Transverse colon (tissue), 4 donors: ENCODE data around the gene PPP1R2C. TPM values are rescaled to one million over a fixed set of nuclear protein-coding genes. Genes with fewer than 3 reads are reported as not detected.

ENCODE experiments used
- DNase-seq: peaks from one replicate; pipeline ENCODE4 v3.0.0-alpha.2; 2019
- H3K27ac ChIP-seq, 4 donors: fragments of 200-600 bp; sonication (generic); 2 replicates each; pipeline ENCODE4 v1.5.1; 2016 to 2018; ENCODE audit warnings: inconsistent platforms in 4 of 4
- H3K27me3 ChIP-seq: fragments of 200-600 bp; sonication (generic); 2 replicates; pipeline ENCODE4 v1.5.1; 2017; ENCODE audit warnings: inconsistent platforms
- H3K36me3 ChIP-seq, 4 donors: fragments of 200-600 bp; sonication (generic); 2 replicates each; pipeline ENCODE4 v1.5.1; 2017 to 2019; ENCODE audit warnings: inconsistent platforms in 4 of 4
- H3K4me1 ChIP-seq, 4 donors: fragments of 200-600 bp; sonication (generic); 2 replicates each; pipeline ENCODE4 v1.5.1; 2017 to 2020; ENCODE audit warnings: inconsistent platforms in 4 of 4
- H3K4me3 ChIP-seq, 4 donors: fragments of 200-600 bp; sonication (generic); 1 replicate in 1 of 4; 2 replicates in 3 of 4; pipeline versions ENCODE4 v1.5.1 to v1.6.1; 2017 to 2019; ENCODE audit warnings: inconsistent platforms in 4 of 4
- H3K9me3 ChIP-seq, 2 donors: fragments of 200-600 bp; sonication (generic); 2 replicates each; pipeline ENCODE4 v1.5.1; 2017 to 2019; ENCODE audit warnings: inconsistent platforms in 2 of 2
- EP300 ChIP-seq: sonication (generic); formaldehyde crosslinking; IDR thresholded peaks from one replicate; pipeline ENCODE4 v1.6.1; 2017; ENCODE audit warnings: antibody characterized with exemption, low read depth
- POLR2A ChIP-seq: fragments of 450-650 bp; IDR thresholded peaks from one replicate; pipeline ENCODE4 v1.6.1; 2016; ENCODE audit warnings: antibody characterized with exemption, mild to moderate bottlenecking, moderate library complexity
- POLR2AphosphoS5 ChIP-seq, 3 donors: sonication (generic); formaldehyde crosslinking; IDR thresholded peaks; one replicate each; pipeline ENCODE4 v1.6.1; 2016; ENCODE audit warnings: antibody characterized with exemption in 3 of 3
- WGBS, 2 donors: methylation state at CpG; one replicate each; pipeline ENCODE4 v1.1.5; 2018; ENCODE audit warnings: low coverage in 1 of 2; 5-methylcytosine and 5-hydroxymethylcytosine counted together
- in situ Hi-C, 4 donors: fragments of 200-750 bp; cut with MboI; loops; one replicate each; pipeline versions ENCODE4 v1.15.0 to v1.15.1; 2017; ENCODE audit warnings: low sequenced_read_pairs in 3 of 4, low pct_ligation_motif_present in 1 of 4, low pct_unique_long_range_greater_than_20kb in 1 of 4
- intact Hi-C: fragments of 100-400 bp; cut with DNase I; formaldehyde crosslinking; loops from one replicate; pipeline ENCODE4 v1.15.1; 2023; ENCODE audit warnings: low total_unique reads
- total RNA-seq, 4 donors: library from RNA; depleted of rRNA; stranded (reverse); fragments of >200 nt; gene quantifications; one replicate each; pipeline ENCODE4 v1.1.0, GENCODE V29; 2016
- TF ChIP-seq, protein P1 (sequence below), 5 experiments: fragments of 200-600 bp in 3 of 5; fragments of 450-650 bp in 2 of 5; sonication (generic) in 3 of 5; IDR thresholded peaks; 1 replicate in 2 of 5; 2 replicates in 3 of 5; pipeline ENCODE4 v1.5.1; 2016 to 2017; ENCODE audit warnings: antibody characterized with exemption in 5 of 5, inconsistent platforms in 3 of 5, mild to moderate bottlenecking in 2 of 5, moderate library complexity in 1 of 5

The PPP1R2C gene
- total RNA-seq, 4 donors from 2014 or later: not detected

DNA sequence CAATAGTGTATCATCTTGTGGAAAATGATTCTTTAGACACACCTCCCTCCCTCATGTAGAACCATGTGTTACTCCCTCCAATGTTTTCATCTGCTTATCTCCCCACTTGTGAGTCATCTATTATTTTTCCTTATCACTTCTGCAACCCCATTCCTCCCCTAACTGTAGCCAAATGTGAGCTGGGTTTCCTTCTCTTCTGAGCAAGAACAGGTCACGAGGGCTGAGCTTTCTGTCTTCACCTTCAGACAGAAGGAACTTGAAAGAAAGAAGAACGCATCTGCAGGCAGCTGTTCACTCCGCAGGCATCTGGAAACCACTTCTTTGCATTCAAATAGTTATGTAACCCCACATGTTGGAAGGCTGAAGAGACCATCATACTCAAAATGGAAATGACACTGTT is 1.8 kb downstream of the PPP1R2C start:
- no peak for DNase-seq
- Histone ChIP-seq H3K27ac (no peak overlapping the region), H3K4me1 (no peaks in the 10 kb centered on the region), H3K36me3 (no peaks in the 10 kb centered on the region), H3K27me3 (no peaks in the 10 kb centered on the region), H3K4me3 (no peak overlapping the region), H3K9me3 (no peaks in the 10 kb centered on the region)
- 44 to 53% methylated on average over 2 to 3 of the region's 3 CpGs for WGBS, 2 donors
- intact Hi-C loops (no loop called here), in situ Hi-C loops (no loop called here)
- no peak for TF ChIP-seq EP300
- no peak for TF ChIP-seq POLR2AphosphoS5 (IDR thresholded peaks at IDR 0.05)
- TF ChIP-seq, protein P1, sequence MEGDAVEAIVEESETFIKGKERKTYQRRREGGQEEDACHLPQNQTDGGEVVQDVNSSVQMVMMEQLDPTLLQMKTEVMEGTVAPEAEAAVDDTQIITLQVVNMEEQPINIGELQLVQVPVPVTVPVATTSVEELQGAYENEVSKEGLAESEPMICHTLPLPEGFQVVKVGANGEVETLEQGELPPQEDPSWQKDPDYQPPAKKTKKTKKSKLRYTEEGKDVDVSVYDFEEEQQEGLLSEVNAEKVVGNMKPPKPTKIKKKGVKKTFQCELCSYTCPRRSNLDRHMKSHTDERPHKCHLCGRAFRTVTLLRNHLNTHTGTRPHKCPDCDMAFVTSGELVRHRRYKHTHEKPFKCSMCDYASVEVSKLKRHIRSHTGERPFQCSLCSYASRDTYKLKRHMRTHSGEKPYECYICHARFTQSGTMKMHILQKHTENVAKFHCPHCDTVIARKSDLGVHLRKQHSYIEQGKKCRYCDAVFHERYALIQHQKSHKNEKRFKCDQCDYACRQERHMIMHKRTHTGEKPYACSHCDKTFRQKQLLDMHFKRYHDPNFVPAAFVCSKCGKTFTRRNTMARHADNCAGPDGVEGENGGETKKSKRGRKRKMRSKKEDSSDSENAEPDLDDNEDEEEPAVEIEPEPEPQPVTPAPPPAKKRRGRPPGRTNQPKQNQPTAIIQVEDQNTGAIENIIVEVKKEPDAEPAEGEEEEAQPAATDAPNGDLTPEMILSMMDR (IDR thresholded peaks at IDR 0.05): no peak

DNA sequence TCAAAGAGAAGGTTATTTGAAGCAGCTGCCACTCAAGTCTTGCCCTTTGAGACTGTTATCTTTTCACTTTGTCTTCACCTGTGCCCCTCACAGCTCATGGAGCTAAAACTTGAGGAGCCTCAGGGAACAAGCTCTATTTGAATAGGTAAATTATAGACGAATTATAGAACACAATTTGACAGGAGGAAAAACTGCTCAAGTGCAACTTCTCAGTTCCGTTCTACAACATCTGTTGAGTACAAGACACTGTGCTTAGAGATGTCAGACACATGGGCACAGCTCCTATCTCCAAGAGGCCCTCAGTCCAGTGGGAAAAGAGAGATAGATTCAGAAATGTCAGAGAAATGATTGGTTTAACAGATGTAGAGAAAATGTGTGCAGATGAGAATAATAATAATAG is 5.1 kb downstream of the PPP1R2C start:
- Histone ChIP-seq H3K4me1 (no peaks in the 10 kb centered on the region), H3K27ac (no peak overlapping the region), H3K36me3 (no peaks in the 10 kb centered on the region), H3K4me3 (no peak overlapping the region), H3K27me3 (no peaks in the 10 kb centered on the region), H3K9me3 (no peaks in the 10 kb centered on the region)
- DNase-seq: no peak
- in situ Hi-C loops: no loop called here
- no peak for TF ChIP-seq POLR2AphosphoS5 (IDR thresholded peaks at IDR 0.05)
- TF ChIP-seq, protein P1 (IDR thresholded peaks at IDR 0.05): no peak
- no peak for TF ChIP-seq POLR2A
- no peak for TF ChIP-seq EP300
- WGBS, 2 donors: 50% methylated on average over 2 of the region's 2 CpGs; no CpG with 5 or more reads in 1 of the 2 donors
- intact Hi-C loops: no loop called here

DNA sequence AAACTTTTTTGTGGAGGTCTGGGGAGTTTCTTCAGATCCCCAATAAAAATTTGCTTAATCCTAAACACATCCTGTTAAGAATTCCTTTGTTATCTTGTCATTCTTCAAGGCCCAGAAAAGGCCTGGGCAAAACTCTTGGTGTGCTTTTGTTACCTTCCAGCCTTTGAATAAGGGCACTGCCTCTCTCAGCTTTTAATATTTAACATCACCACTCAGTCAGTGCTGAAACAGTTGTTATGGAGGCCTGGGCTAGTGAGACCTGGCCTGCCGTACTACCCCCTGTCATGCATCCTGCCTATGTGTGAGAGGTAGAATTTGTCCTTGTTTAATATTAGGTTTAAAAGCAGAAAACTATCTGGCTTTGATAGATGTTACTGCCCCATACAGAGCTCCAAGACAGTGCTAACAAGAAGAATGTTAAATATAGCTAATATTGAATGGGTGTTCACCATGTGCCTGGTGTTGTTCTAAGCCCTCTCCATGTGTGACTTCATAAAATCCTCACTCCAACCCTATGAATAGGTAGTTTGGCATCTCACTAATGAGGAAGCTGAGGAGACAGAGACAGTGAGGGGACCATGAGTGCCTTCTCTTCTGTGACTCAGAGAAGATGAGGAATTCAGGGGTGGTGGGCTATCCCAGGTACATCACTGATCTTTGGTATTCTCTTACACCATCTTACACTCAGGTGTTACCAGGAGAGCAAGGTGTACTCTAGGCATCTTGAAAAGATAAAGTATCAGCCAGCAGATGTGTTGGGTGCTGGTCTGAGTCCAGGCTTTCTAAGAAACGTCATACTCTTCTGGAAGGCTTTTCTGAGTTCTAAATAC is 6.2 kb downstream of the PPP1R2C start:
- TF ChIP-seq, protein P1 (IDR thresholded peaks at IDR 0.05): no peak
- no peak for TF ChIP-seq EP300
- TF ChIP-seq POLR2A: no peak
- TF ChIP-seq POLR2AphosphoS5 (IDR thresholded peaks at IDR 0.05): no peak
- Histone ChIP-seq H3K27ac (no peak overlapping the region), H3K36me3 (no peaks in the 10 kb centered on the region), H3K4me3 (no peak overlapping the region), H3K9me3 (no peaks in the 10 kb centered on the region), H3K4me1 (no peaks in the 10 kb centered on the region), H3K27me3 (no peaks in the 10 kb centered on the region)
- intact Hi-C loops (no loop called here), in situ Hi-C loops (no loop called here)
- no peak for DNase-seq
- 72% methylated on average over 2 of the region's 2 CpGs; no CpG with 5 or more reads in 1 of the 2 donors for WGBS, 2 donors

DNA sequence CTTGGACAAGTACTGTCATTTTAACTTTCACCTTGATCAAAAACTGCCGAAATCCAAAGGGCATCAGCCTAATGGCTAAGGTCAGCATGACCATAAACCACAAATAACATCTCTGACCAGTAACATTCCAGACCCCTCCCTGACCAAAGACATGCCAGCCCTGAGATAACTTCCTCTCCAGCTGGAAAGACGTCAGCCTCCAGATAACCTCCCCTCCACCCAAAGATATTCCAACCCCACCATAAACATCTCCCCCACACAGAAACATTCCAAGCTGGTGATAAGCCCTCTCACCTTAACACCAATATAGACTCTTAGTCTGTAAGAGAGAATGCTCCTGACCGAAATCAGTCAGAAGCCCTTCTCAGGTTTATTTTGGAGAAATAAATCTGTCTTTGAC is 7.4 kb downstream of the PPP1R2C start:
- no peaks in the 10 kb centered on the region for H3K27me3 ChIP-seq
- intact Hi-C loops (no loop called here), in situ Hi-C loops (no loop called here)
- WGBS, 2 donors: 79 to 100% methylated on average over 1 to 3 of the region's 3 CpGs
- H3K36me3 ChIP-seq: no peaks in the 10 kb centered on the region
- no peak overlapping the region for H3K4me3 ChIP-seq
- no peak for TF ChIP-seq EP300
- TF ChIP-seq POLR2AphosphoS5 (IDR thresholded peaks at IDR 0.05): no peak
- TF ChIP-seq, protein P1 (IDR thresholded peaks at IDR 0.05): no peak
- no peak for TF ChIP-seq POLR2A
- no peaks in the 10 kb centered on the region for H3K4me1 ChIP-seq
- H3K9me3 ChIP-seq: no peaks in the 10 kb centered on the region
- DNase-seq: no peak
- no peak overlapping the region for H3K27ac ChIP-seq
